KOPT-K1 (cell line): ENCODE measurements around the gene ALDH5A1.

ENCODE experiments used
- H3K27ac ChIP-seq: fragments of 200-600 bp; sonication (generic); 2 replicates; pipeline ENCODE4 v1.5.1; 2016; ENCODE audit warnings: antibody characterized with exemption, mild to moderate bottlenecking, low read depth, low read length; ENCODE audit not compliant: poor library complexity, severe bottlenecking
- H3K36me3 ChIP-seq: fragments of 200-600 bp; sonication (generic); 2 replicates; pipeline ENCODE4 v1.5.1; 2017; ENCODE audit warnings: antibody characterized with exemption, mild to moderate bottlenecking, low read length, moderate library complexity; ENCODE audit not compliant: insufficient read depth
- H3K9me3 ChIP-seq: fragments of 200-600 bp; sonication (generic); 2 replicates; pipeline ENCODE4 v1.5.1; 2017; ENCODE audit warnings: antibody characterized with exemption, low read length, mild to moderate bottlenecking; ENCODE audit not compliant: insufficient read depth, poor library complexity, severe bottlenecking

ALDH5A1 gene

GRCh38 chr6:24494821-24495795 lies at the start of gene ALDH5A1:
TSS of gene ALDH5A1 (plus strand) at chr6:24494969. CDS start at chr6:24494997, 28 bp downstream.
- Histone ChIP-seq H3K36me3 (peaks cover 12% of the 10 kb centered on the region; the same call in 1 of the 2 replicates), H3K9me3 (peaks cover 7% of the 10 kb centered on the region), H3K27ac (peak within 1 kb of the TSS; percentile 73)

GRCh38 chr6:24445704-24446103 lies 49.1 kb upstream of the ALDH5A1 start:
- Histone ChIP-seq H3K27ac (no peak overlapping the region), H3K36me3 (no peaks in the 10 kb centered on the region), H3K9me3 (no peaks in the 10 kb centered on the region)

GRCh38 chr6:24446670-24447069 lies 48.1 kb upstream of the ALDH5A1 start:
- H3K36me3 ChIP-seq = no peaks in the 10 kb centered on the region
- H3K27ac ChIP-seq = no peak overlapping the region
- no peaks in the 10 kb centered on the region for H3K9me3 ChIP-seq

- Histone ChIP-seq H3K9me3 (no peaks in the 10 kb centered on the region), H3K27ac (no peak overlapping the region), H3K36me3 (no peaks in the 10 kb centered on the region)
Observed at GRCh38 chr6:24448396-24448795, 46.4 kb upstream of the ALDH5A1 start.

GRCh38 chr6:24448828-24449525 lies 45.8 kb upstream of the ALDH5A1 start:
- Histone ChIP-seq H3K27ac (no peak overlapping the region), H3K9me3 (no peaks in the 10 kb centered on the region), H3K36me3 (no peaks in the 10 kb centered on the region)

GRCh38 chr6:24451581-24452388 lies 43.0 kb upstream of the ALDH5A1 start:
- H3K36me3 ChIP-seq = no peaks in the 10 kb centered on the region
- H3K27ac ChIP-seq = no peak overlapping the region
- H3K9me3 ChIP-seq = no peaks in the 10 kb centered on the region

GRCh38 chr6:24453921-24454320 lies 40.8 kb upstream of the ALDH5A1 start:
- H3K9me3 ChIP-seq = no peaks in the 10 kb centered on the region
- no peak overlapping the region for H3K27ac ChIP-seq
- H3K36me3 ChIP-seq = no peaks in the 10 kb centered on the region

GRCh38 chr6:24454452-24454851 lies 40.3 kb upstream of the ALDH5A1 start:
- Histone ChIP-seq H3K27ac (no peak overlapping the region), H3K9me3 (no peaks in the 10 kb centered on the region), H3K36me3 (no peaks in the 10 kb centered on the region)

GRCh38 chr6:24455061-24455460 lies 39.7 kb upstream of the ALDH5A1 start:
- Histone ChIP-seq H3K36me3 (no peaks in the 10 kb centered on the region), H3K27ac (no peak overlapping the region), H3K9me3 (no peaks in the 10 kb centered on the region)

GRCh38 chr6:24458134-24458533 lies 36.6 kb upstream of the ALDH5A1 start:
- Histone ChIP-seq H3K36me3 (no peaks in the 10 kb centered on the region), H3K9me3 (no peaks in the 10 kb centered on the region), H3K27ac (no peak overlapping the region)

GRCh38 chr6:24458941-24459340 lies 35.8 kb upstream of the ALDH5A1 start:
- Histone ChIP-seq H3K9me3 (no peaks in the 10 kb centered on the region), H3K27ac (no peak overlapping the region), H3K36me3 (no peaks in the 10 kb centered on the region)

- Histone ChIP-seq H3K27ac (no peak overlapping the region), H3K9me3 (no peaks in the 10 kb centered on the region), H3K36me3 (no peaks in the 10 kb centered on the region)
Observed at GRCh38 chr6:24460966-24461365, 33.8 kb upstream of the ALDH5A1 start.

GRCh38 chr6:24464253-24465038 lies 30.3 kb upstream of the ALDH5A1 start:
- Histone ChIP-seq H3K27ac (no peak overlapping the region), H3K9me3 (no peaks in the 10 kb centered on the region), H3K36me3 (no peaks in the 10 kb centered on the region)

GRCh38 chr6:24469811-24470210 lies 25.0 kb upstream of the ALDH5A1 start:
- no peaks in the 10 kb centered on the region for H3K36me3 ChIP-seq
- H3K27ac ChIP-seq = no peak overlapping the region
- no peaks in the 10 kb centered on the region for H3K9me3 ChIP-seq
